ENCODE results near the gene URM1.

Gene URM1

GRCh38 chr9:128365525-128365924 lies 5.6 kb upstream of the URM1 start:
- Histone ChIP-seq H3K36me3 (no peaks in the 10 kb centered on the region), H3K27me3 (peaks cover 0 to 5% of the 10 kb centered on the region in 2 donors), H3K4me1 (peaks cover 0 to 32% (median 25%) of the 10 kb centered on the region in 4 donors), H3K9me3 (no peaks in the 10 kb centered on the region), H3K4me3 (peak overlapping the region in 1 of 2 donors; percentile 39), H3K27ac (no peak overlapping the region)
- intact Hi-C loops (cut with DNase I; ENCODE audit: low total_unique reads) = no loop called here
- TF ChIP-seq CTCF (IDR thresholded peaks at IDR 0.05) = no peak
- DNase-seq = no peak

- intact Hi-C loops (cut with DNase I; ENCODE audit: low total_unique reads) = no loop called here
These were observed 2.0 kb upstream of the URM1 start for GRCh38 chr9:128369024-128369706.

GRCh38 chr9:128370367-128370751 lies 815 bp upstream of the URM1 start:
- peaks cover 0 to 5% of the 10 kb centered on the region in 2 donors for H3K27me3 ChIP-seq

More at GRCh38 chr9:128369024-128369706, 2.0 kb upstream of the URM1 start:
- H3K36me3 ChIP-seq = peaks cover 0 to 12% (median 6%) of the 10 kb centered on the region in 3 donors
- no peak for DNase-seq
- TF ChIP-seq CTCF (IDR thresholded peaks at IDR 0.05) = no peak
- peaks cover 0 to 39% (median 25%) of the 10 kb centered on the region in 4 donors for H3K4me1 ChIP-seq
- no peak overlapping the region for H3K4me3 ChIP-seq
- H3K27me3 ChIP-seq = peaks cover 0 to 5% of the 10 kb centered on the region in 2 donors
- H3K27ac ChIP-seq = no peak overlapping the region
- no peaks in the 10 kb centered on the region for H3K9me3 ChIP-seq

GRCh38 chr9:128371630-128372117 lies 500 bp downstream of the URM1 start:
- intact Hi-C loops (cut with DNase I; ENCODE audit: low total_unique reads) = no loop called here
- H3K4me1 ChIP-seq = peaks cover 0 to 29% (median 18%) of the 10 kb centered on the region in 4 donors
- no peak for TF ChIP-seq CTCF (IDR thresholded peaks at IDR 0.05)

More at GRCh38 chr9:128370367-128370751, 815 bp upstream of the URM1 start:
- Histone ChIP-seq H3K27ac (peak overlapping the region; percentile 88 to 90), H3K4me1 (peaks cover 0 to 30% (median 18%) of the 10 kb centered on the region in 4 donors), H3K4me3 (peak overlapping the region; percentile 60 to 92), H3K9me3 (no peaks in the 10 kb centered on the region), H3K36me3 (peaks cover 0 to 24% (median 8%) of the 10 kb centered on the region in 3 donors)
- TF ChIP-seq CTCF (IDR thresholded peaks at IDR 0.05) = no peak
- intact Hi-C loops (cut with DNase I; ENCODE audit: low total_unique reads) = no loop called here
- DNase-seq = no peak

GRCh38 chr9:128372188-128372641 lies 1.0 kb downstream of the URM1 start:
- peak overlapping the region; percentile 60 to 92 for H3K4me3 ChIP-seq
- H3K36me3 ChIP-seq = peaks cover 0 to 33% (median 8%) of the 10 kb centered on the region in 3 donors
- no peaks in the 10 kb centered on the region for H3K9me3 ChIP-seq
- H3K27ac ChIP-seq = peak overlapping the region in 1 of 2 donors; percentile 90
- no peak for DNase-seq
- peaks cover 0 to 29% (median 18%) of the 10 kb centered on the region in 4 donors for H3K4me1 ChIP-seq
- intact Hi-C loops (cut with DNase I; ENCODE audit: low total_unique reads) = no loop called here
- TF ChIP-seq CTCF (IDR thresholded peaks at IDR 0.05) = no peak
- H3K27me3 ChIP-seq = no peaks in the 10 kb centered on the region

More at GRCh38 chr9:128371630-128372117, 500 bp downstream of the URM1 start:
- peaks cover 0 to 33% (median 8%) of the 10 kb centered on the region in 3 donors for H3K36me3 ChIP-seq
- H3K4me3 ChIP-seq = peak overlapping the region; percentile 60 to 92
- H3K27me3 ChIP-seq = no peaks in the 10 kb centered on the region
- H3K9me3 ChIP-seq = no peaks in the 10 kb centered on the region
- DNase-seq = no peak
- H3K27ac ChIP-seq = peak overlapping the region; percentile 88 to 90

Data from tibial artery (tissue), 4 donors.